HUDEP-2 (cell line): ENCODE results near the gene CREB3L2.
"Not testable (repeated sequence)": the region's sequence is repeated elsewhere in the genome, so short reads cannot be mapped to it uniquely, and the experiment has no call there.

ENCODE experiments used
- DNase-seq, 76 experiments: peaks; one replicate each; lab custom pipeline; 2025; ENCODE audit not compliant: unreplicated experiment in 76 of 76; lab: John Stamatoyannopoulos, UW

CREB3L2 gene

GRCh38 chr7:137913985-137914384 is 87.9 kb downstream of the CREB3L2 start:
- no peak for DNase-seq

- DNase-seq = no peak
Measured at GRCh38 chr7:137909042-137909441, 92.8 kb downstream of the CREB3L2 start.

DNA sequence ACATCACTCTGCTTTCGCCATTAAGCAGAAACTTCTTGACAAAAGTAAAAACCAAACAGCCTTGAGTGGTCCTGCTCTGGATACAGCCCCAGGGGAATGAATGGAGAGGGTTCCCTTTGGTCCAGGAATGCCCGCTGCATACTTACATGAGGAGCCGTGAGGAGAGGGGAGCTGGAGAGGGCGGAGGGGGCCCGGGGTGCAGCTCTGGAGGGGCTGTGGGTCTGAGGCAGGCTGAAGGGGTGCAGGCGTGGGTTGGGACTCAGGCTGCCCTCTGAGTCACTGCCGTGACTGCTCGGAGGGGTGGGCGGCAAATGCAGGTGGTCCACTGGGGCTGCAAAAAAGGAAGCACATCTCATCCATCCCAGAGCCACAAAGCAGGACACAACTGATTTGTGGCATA is 93.8 kb downstream of the CREB3L2 start:
- no peak for DNase-seq

DNA sequence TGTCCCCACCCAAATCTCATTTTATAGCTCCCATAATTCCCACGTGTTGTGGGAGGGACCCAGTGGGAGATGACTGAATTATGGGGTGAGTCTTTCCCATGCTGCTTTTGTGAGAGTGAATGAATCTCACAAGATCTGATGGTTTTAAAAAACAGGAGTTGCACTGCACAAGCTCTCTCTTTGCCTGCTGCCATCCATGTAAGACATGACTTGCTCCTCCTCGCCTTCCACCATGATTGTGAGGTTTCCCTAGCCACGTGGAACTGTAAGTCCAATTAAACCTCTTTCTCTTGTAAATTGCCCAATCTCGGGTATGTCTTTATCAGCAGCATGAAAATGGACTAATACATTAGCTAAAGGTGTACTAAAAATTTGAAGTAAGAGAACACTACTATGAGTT is 95.2 kb downstream of the CREB3L2 start:
- DNase-seq = not testable (repeated sequence)

GRCh38 chr7:137904833-137905232 is 97.1 kb downstream of the CREB3L2 start:
- no peak for DNase-seq

GRCh38 chr7:137903382-137904169 is 98.3 kb downstream of the CREB3L2 start:
- peak in 63 of 76 experiments; percentile 1 to 72 (median 30) for DNase-seq

- no peak for DNase-seq
Measured at GRCh38 chr7:137900137-137900536, 101.7 kb downstream of the CREB3L2 start.

GRCh38 chr7:137898839-137899721 is 102.8 kb downstream of the CREB3L2 start:
- DNase-seq = peak in 67 of 76 experiments; percentile 3 to 79 (median 53)

GRCh38 chr7:137895301-137896221 is 106.3 kb downstream of the CREB3L2 start:
- DNase-seq = no peak

DNA sequence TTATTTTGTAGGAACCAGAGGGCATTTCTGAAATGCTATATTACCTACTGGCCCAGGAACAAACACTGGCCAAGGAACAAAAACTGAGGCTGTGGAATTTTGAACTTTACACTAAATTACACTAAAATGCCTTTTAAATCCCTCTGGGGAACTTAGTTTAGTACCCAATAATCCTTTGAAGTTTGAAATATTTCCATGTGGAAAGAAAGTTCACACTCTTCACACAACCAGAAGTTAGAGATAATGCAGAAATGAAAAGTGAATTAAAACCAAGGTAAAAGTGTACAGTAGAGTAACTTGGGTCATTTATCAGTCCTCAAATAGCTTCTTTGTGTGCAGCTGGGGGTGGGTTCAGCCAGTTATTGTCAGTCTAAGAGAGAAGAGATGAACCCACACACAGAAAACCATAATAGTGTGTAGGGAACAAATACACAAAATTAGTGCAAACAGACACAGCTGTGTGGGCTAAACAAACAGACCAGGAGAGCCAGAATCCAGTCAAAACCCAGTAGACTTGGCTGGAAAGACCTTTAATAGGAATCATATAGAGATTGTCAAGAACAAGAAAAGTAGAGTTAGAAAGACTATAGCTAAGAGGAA is 108.6 kb downstream of the CREB3L2 start:
- DNase-seq = no peak

- no peak for DNase-seq
Measured at GRCh38 chr7:137891016-137891655, 110.8 kb downstream of the CREB3L2 start.

- DNase-seq = no peak
Measured at GRCh38 chr7:137890449-137890921, 111.4 kb downstream of the CREB3L2 start.

DNA sequence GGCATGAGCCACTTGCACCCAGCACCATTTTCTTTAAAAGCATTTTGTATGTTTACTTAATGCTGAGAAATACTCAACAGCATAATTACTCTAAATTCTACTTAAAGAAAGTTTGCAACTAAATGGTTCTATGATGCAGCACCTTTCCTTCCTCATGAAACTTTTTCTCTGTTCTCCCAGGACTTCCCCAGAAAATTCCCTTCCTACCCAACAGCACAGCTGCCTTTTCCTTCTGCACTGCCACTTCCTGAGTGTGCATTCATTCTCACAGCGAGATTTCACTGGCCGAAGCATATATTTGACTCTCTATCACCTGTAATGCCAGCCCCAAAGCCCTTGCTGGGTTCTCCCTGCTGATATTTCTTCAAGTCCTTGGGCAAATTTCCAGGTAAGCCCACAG is 113.6 kb downstream of the CREB3L2 start:
- no peak for DNase-seq

GRCh38 chr7:137886746-137887145 is 115.1 kb downstream of the CREB3L2 start:
- no peak for DNase-seq

DNA sequence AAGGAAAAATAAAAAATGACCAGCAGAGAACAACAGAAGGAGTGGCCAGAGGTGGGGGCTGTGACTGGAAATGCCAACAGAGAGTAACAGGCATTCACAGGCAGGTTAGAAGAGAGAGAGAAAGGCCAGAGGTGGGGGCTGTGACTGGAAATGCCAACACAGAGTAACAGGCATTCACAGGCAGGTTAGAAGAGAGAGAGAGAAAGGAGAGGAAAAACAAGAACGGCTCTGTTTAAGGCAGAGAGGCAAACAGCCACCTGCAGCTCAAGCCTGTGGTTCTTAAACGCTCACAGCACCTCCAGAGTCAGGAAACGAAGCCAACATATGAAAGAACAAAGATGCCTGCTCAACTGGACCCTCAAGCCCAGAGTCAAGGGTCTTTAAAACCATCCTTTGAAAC is 115.6 kb downstream of the CREB3L2 start:
- no peak for DNase-seq

GRCh38 chr7:137885678-137886077 is 116.2 kb downstream of the CREB3L2 start:
- DNase-seq = no peak

- DNase-seq = no peak
Measured at GRCh38 chr7:137882806-137883205, 119.1 kb downstream of the CREB3L2 start.

DNA sequence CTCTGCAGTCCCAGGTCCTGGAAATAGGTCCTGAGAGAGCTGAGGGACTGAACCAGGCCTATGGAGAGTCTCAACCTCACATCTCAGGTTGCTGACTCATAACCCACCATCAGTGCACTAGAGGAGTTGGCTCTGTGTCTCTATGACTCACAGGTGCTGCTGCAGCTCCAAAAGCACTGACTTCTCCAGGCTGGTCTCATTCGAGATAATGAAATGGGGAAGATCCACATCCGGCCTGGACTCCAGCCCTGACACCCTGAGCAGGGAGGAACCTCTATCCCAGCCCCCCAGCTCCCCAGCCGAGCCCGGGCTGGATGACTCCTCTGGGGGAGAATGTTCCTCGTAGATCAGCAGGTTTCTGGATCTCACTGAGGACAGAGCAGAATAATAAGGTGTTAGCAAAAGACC is 119.6 kb downstream of the CREB3L2 start:
- peak in 34 of 76 experiments; percentile 3 to 63 (median 26) for DNase-seq

DNA sequence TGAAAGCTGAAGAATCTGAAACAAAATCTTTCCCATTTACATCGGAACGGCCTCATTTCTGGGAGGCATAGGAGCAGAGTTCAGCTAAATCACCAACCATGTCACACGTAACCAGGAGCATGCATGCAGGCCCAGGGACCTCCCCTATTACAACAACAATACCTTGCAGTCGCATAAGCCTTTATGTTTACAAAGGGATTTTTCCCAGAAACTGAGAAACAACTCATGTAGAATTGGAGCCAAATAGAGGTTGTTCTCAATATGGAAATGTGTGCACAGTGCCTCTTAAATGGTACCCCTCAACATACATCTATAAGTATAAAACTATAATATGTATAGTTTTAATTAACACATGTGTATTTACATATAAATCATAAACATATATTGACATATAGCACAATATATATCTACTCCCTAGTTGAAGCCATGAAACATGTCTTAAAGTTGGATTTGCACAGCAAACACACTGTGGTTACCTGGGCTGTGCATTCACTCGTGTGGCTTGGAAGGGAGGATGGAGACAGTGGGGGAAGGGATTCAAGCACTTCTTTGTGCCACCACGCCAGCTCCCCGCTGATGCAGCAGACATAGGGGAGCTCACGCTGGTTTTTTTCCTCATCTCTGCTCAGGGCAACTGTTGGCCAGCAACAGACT is 120.2 kb downstream of the CREB3L2 start:
- DNase-seq = no peak
